Measurements from ENCODE around the gene FOSL2.

Gene FOSL2

DNA sequence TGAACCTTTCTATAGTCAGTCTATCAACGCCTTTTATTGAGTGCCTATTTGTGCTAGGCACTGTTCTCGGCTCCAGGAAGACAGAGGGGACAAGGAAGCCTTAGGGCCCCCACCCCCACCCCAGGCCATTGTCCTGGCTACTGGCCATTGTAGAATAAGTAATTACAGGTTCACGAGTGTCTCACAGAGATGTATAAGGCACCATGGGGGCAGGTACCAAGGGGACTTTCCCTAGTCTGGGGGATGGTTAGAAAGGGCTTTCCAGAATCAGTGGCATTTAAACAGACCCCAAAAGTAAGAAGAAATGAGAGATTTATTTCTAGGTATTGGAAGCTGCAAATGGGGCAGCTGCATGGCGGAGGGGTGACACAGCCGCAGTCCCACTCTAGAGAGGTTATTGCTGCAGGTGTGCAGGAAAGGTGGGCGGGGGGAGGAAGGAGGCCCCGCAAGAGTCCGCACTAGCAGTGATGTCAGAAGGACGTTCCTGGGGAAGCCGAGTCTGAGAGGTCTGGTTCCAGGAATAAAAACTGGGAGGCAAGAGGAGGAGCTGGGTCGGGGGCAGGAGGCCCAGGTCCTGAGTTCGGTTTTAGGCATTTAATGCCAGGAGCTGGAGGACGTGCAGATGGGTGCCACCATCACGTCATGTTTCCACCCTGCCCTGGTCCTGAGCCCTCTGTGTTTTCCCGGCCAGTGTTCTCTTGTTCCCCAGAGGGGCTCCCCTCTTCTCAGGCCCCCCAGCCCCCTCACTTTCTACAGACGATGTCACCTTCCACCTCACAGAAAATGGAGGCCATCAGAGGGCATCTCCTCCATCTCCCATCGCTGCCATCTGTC is 30.5 kb downstream of the FOSL2 start:
- no peak overlapping the region for H3K4me3 ChIP-seq (ENCODE audit: low read length)
- TF ChIP-seq, protein P1, sequence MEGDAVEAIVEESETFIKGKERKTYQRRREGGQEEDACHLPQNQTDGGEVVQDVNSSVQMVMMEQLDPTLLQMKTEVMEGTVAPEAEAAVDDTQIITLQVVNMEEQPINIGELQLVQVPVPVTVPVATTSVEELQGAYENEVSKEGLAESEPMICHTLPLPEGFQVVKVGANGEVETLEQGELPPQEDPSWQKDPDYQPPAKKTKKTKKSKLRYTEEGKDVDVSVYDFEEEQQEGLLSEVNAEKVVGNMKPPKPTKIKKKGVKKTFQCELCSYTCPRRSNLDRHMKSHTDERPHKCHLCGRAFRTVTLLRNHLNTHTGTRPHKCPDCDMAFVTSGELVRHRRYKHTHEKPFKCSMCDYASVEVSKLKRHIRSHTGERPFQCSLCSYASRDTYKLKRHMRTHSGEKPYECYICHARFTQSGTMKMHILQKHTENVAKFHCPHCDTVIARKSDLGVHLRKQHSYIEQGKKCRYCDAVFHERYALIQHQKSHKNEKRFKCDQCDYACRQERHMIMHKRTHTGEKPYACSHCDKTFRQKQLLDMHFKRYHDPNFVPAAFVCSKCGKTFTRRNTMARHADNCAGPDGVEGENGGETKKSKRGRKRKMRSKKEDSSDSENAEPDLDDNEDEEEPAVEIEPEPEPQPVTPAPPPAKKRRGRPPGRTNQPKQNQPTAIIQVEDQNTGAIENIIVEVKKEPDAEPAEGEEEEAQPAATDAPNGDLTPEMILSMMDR (conservative IDR thresholded peaks at IDR 0.05; ENCODE audit: low read length): no peak
- no peak for DNase-seq (ENCODE audit: low read depth)

DNA sequence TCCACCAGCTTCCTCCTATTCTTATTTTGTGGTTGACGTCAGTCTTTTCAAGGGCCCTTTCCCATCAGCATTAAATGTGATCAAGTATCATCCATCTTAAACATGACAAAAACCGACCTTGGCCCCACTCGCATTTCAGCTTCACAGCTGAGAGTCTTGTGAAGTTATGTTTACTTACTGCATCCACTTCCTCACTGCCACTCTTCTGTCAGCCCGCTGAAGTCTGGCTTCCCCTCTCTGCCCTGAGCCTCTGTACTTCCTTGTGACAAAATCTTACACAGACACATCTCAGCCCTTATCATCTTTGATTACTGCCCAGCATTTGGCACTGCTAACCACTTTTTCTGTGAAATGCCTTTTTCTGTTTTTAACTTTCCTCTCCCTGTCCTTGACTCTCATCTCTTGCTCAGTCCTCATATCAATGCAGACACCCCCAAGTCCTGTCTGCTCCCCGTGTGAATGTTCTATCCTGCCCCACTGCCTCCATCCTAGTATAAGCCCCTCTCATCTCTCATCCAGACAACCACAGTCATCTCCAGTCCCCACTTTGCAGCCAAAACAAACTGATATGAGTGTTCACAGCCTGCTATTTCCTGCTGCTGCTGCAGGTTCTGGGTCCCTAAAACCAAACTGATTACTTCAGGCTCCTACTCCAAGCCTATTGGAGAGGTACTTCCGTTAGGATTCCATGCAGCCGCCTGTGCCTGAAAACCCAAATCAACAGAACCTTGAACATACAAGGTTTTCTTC is 31.4 kb downstream of the FOSL2 start:
- no peak overlapping the region for H3K4me3 ChIP-seq (ENCODE audit: low read length)
- TF ChIP-seq, protein P1 (conservative IDR thresholded peaks at IDR 0.05; ENCODE audit: low read length): no peak
- no peak for DNase-seq (ENCODE audit: low read depth)

GRCh38 chr2:28424799-28425463 is 32.3 kb downstream of the FOSL2 start:
- no peak overlapping the region for H3K4me3 ChIP-seq (ENCODE audit: low read length)
- no peak for DNase-seq (ENCODE audit: low read depth)
- TF ChIP-seq, protein P1 (conservative IDR thresholded peaks at IDR 0.05; ENCODE audit: low read length): no peak

- H3K4me3 ChIP-seq (ENCODE audit: low read length): no peak overlapping the region
- TF ChIP-seq, protein P1 (conservative IDR thresholded peaks at IDR 0.05; ENCODE audit: low read length): no peak
- DNase-seq (ENCODE audit: low read depth): no peak
Observed at GRCh38 chr2:28425464-28425835, 32.8 kb downstream of the FOSL2 start.

DNA sequence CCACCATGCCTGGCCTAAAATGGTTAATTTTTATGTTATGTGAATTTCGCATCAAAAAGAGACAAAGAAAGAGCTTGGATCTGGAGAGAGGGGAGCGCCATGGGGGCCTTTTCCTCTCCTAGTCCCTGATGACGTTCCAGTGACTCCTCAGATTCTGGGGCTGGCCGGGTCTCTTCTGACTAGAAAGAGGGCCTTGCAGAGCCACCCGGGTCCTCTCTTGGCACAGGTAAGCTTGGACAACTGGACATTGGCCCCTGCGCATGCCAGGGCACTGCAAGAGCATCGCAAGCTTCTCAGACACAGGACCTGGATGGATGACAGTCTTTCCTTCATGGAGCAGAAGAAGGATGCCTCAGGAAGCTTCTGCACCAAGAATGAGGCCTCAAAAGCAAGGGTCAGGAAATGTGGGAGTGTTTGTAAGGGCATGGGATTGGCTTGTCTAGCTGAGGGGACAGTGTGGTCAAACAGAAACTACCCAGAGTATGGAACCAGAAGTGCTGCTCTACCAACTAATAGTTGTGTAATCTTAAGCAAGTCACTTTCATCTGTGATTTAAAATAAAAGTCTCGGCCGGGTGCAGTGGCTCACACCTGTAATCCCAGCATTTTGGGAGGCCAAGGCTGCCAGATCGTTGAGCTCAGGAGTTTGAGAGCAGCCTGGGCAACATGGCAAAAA is 35.2 kb downstream of the FOSL2 start:
- no peak for DNase-seq (ENCODE audit: low read depth)
- H3K4me3 ChIP-seq (ENCODE audit: low read length): no peak overlapping the region
- TF ChIP-seq, protein P1 (conservative IDR thresholded peaks at IDR 0.05; ENCODE audit: low read length): no peak

DNA sequence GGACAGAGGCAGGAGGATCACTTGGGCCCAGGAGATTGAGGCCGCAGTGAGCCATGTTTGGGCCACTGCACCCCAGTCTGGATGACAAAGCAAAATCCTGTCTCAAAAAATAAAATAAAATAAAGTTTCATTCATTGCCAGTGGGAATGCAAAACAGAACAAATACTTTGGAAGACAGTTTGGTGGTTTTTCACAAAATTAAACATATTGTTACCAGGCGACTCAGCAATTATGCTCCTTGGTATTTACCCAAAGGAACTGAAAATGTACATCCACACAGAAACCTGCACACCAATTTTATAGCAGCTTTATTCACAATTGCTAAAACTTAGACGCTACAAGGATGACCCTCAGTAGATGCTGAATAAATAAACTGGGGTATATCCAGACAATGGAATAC is 35.8 kb downstream of the FOSL2 start:
- TF ChIP-seq, protein P1 (conservative IDR thresholded peaks at IDR 0.05; ENCODE audit: low read length): no peak
- peak; percentile 48 for DNase-seq (ENCODE audit: low read depth)
- H3K4me3 ChIP-seq (ENCODE audit: low read length): no peak overlapping the region
